ENCODE results near the gene ADAM12. TPM values are rescaled to one million over a fixed set of nuclear protein-coding genes. Genes with fewer than 3 reads are reported as not detected.
A peak's percentile ranks its signal among the peaks of the same experiment; 100 is the strongest.

ADAM12 gene
- total RNA-seq, 1 experiment from 2014 or later = 0.24 TPM

DNA sequence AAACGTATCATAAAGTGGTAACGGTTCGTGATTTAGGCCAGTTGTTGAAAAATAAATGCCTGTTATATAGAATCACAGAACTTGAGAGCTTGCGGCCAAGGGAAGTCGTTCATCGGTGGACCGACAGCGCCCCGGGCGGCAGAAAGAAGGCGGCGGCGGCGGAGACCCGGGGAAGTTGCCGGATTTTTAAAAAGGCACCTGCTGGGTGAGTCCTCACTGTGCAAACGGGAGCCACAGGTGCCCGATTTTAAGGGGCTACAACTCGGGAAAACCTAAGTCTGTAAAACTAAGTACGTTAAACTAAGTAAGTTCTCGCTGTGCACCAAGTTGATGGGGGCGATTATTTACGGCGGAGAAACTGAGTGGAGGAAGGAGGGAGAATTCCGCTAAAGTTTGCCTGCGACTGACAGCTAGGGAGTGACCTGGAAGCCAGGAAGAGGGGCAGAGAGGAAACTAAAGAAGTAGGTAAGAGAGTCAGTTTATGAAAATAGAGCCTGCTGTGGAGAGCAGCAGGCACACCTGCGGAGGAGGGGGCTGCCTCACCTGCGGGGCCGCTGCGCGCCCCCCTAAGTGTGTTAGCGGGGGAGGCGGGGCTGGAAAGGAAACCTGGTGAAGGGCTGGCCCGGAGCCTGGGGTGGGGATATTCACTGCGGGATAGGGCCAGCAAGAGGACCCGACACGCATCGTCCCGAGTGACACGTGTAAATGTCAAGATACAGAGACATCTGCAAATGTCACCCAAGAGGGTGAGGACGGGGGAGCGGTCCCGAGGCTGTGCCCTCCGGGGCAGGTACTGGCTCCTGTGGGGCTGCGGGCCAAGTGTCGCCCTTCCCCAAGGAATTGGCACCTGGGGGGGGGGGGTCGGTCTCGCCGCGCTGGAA, 996 bp downstream of the ADAM12 start:
- Mint-ChIP-seq H3K27me3 (ENCODE audit: low read depth) (peaks cover 61% of the 10 kb centered on the region), H3K4me1 (peaks cover 17 to 28% of the 10 kb centered on the region in 2 experiments), H3K36me3 (ENCODE audit: insufficient read depth in 1 of 3, low read depth in 3 of 3) (peaks cover 0 to 4% (median 2%) of the 10 kb centered on the region in 3 experiments; a peak in 1 of 7 replicates), H3K9me3 (no peaks in the 10 kb centered on the region; a peak in 2 of 5 replicates), H3K4me3 (peak overlapping the region; percentile 66 to 87), H3K27ac (peak overlapping the region in 1 of 3 experiments; percentile 34; a peak in 1 of 7 replicates)
- Histone ChIP-seq H2AFZ (ENCODE audit: low read length) (no peak overlapping the region), H3K23me2 (ENCODE audit: insufficient read length, low read depth, low read length, poor library complexity, severe bottlenecking) (peaks cover 15% of the 10 kb centered on the region), H3K23ac (ENCODE audit: insufficient read length, low read depth, low read length) (no peak overlapping the region), H2AK5ac (ENCODE audit: insufficient read length, low read length) (no peak overlapping the region), H3K4ac (ENCODE audit: low read depth, low read length) (no peak overlapping the region), H3K4me2 (ENCODE audit: insufficient read depth, insufficient read length, low read length) (peak overlapping the region; percentile 64), H2BK120ac (ENCODE audit: low read depth, low read length, poor library complexity, severe bottlenecking) (no peak overlapping the region), H3K9ac (ENCODE audit: extremely low read depth, insufficient read length, low read length) (no peak overlapping the region), H3K56ac (ENCODE audit: insufficient read length, low read depth, low read length) (no peak overlapping the region), H2BK5ac (ENCODE audit: insufficient read length, low read length) (no peak overlapping the region), H3K79me1 (ENCODE audit: insufficient read depth, low read depth, low read length, poor library complexity, severe bottlenecking) (no peaks in the 10 kb centered on the region), H3K79me2 (ENCODE audit: insufficient read depth, low read length) (peaks cover 2% of the 10 kb centered on the region; the same call in 1 of the 2 replicates), H4K91ac (ENCODE audit: insufficient read length, low read depth, low read length) (no peak overlapping the region), H2BK20ac (ENCODE audit: low read depth, low read length, poor library complexity, severe bottlenecking) (no peak overlapping the region), H2BK12ac (ENCODE audit: insufficient read length, low read depth, low read length) (no peak overlapping the region), H3K18ac (ENCODE audit: insufficient read length, low read depth, low read length) (no peak overlapping the region), H4K8ac (replicated peaks; ENCODE audit: insufficient read length, low read depth, low read length) (no peak overlapping the region), H3T11ph (ENCODE audit: low read length) (no peak overlapping the region), H3K9me3 (ENCODE audit: control insufficient read depth, low read depth, low read length) (no peaks in the 10 kb centered on the region), H2BK15ac (ENCODE audit: low read depth, low read length) (no peak overlapping the region), H4K5ac (ENCODE audit: insufficient read length, low read depth, low read length) (no peak overlapping the region), H3K27ac (ENCODE audit: insufficient read length, low read depth, low read length) (no peak overlapping the region), H3K4me1 (ENCODE audit: insufficient read depth, low read length) (no peaks in the 10 kb centered on the region), H3K27me3 (ENCODE audit: insufficient read depth, low read length) (peaks cover 11% of the 10 kb centered on the region; the same call in 1 of the 2 replicates), H4K20me1 (ENCODE audit: control insufficient read depth, insufficient read depth, insufficient read length) (no peaks in the 10 kb centered on the region), H3K14ac (ENCODE audit: insufficient read depth, low read length) (no peak overlapping the region)
- peak; percentile 73 for DNase-seq
- TF ChIP-seq, protein P1, sequence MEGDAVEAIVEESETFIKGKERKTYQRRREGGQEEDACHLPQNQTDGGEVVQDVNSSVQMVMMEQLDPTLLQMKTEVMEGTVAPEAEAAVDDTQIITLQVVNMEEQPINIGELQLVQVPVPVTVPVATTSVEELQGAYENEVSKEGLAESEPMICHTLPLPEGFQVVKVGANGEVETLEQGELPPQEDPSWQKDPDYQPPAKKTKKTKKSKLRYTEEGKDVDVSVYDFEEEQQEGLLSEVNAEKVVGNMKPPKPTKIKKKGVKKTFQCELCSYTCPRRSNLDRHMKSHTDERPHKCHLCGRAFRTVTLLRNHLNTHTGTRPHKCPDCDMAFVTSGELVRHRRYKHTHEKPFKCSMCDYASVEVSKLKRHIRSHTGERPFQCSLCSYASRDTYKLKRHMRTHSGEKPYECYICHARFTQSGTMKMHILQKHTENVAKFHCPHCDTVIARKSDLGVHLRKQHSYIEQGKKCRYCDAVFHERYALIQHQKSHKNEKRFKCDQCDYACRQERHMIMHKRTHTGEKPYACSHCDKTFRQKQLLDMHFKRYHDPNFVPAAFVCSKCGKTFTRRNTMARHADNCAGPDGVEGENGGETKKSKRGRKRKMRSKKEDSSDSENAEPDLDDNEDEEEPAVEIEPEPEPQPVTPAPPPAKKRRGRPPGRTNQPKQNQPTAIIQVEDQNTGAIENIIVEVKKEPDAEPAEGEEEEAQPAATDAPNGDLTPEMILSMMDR (conservative IDR thresholded peaks at IDR 0.05) = peak; percentile 88
- no CpG with 5 or more reads among the region's 50 CpGs for WGBS (ENCODE audit: extremely low coverage, insufficient read length, low lambda C conversion rate)

Measured in H9 (cell line).